Neutrophil (primary cell): ENCODE measurements around the gene TNIP1.

Source experiments
- H3K27ac ChIP-seq: fragments of 200-600 bp; sonication (generic); 2 replicates; pipeline ENCODE4 v1.5.1; 2016; ENCODE audit warnings: mild to moderate bottlenecking, moderate library complexity
- H3K27me3 ChIP-seq: fragments of 200-600 bp; sonication (generic); 2 replicates; pipeline ENCODE4 v1.6.0; 2016; ENCODE audit warnings: mild to moderate bottlenecking
- H3K36me3 ChIP-seq: fragments of 200-600 bp; sonication (generic); 2 replicates; pipeline ENCODE4 v1.5.1; 2017
- H3K4me1 ChIP-seq, 2 experiments: fragments of 200-600 bp in 1 of 2; sonication (generic) in 1 of 2; 1 replicate in 1 of 2; 2 replicates in 1 of 2; pipeline versions ENCODE4 v1.5.1 to v1.6.1; 2013 to 2016; ENCODE audit warnings: low read depth in 1 of 2, low read length in 1 of 2, mild to moderate bottlenecking in 1 of 2, moderate library complexity in 1 of 2; ENCODE audit not compliant: control insufficient read depth in 1 of 2, insufficient read depth in 1 of 2
- H3K4me3 ChIP-seq, 2 experiments: fragments of 200-600 bp in 1 of 2; sonication (generic) in 1 of 2; 1 replicate in 1 of 2; 2 replicates in 1 of 2; pipeline ENCODE4 v1.5.1; 2013 to 2016; ENCODE audit warnings: low read depth in 1 of 2, low read length in 1 of 2, mild to moderate bottlenecking in 1 of 2, moderate library complexity in 1 of 2
- H3K9me3 ChIP-seq: fragments of 200-600 bp; sonication (generic); 2 replicates; pipeline ENCODE4 v1.5.1; 2016
- CTCF ChIP-seq: fragments of 200-600 bp; sonication (generic); IDR thresholded peaks from 2 replicates; pipeline ENCODE4 v1.5.1; 2016; ENCODE audit warnings: antibody characterized with exemption

The TNIP1 gene

GRCh38 chr5:151058301-151058700 is 22.5 kb downstream of the TNIP1 start:
- H3K9me3 ChIP-seq = no peaks in the 10 kb centered on the region
- H3K4me3 ChIP-seq = peak overlapping the region; percentile 19 to 54
- H3K4me1 ChIP-seq = peaks cover 100% of the 10 kb centered on the region in 2 experiments
- H3K27ac ChIP-seq = peak overlapping the region; percentile 99
- H3K27me3 ChIP-seq = no peaks in the 10 kb centered on the region
- H3K36me3 ChIP-seq = peaks cover 87% of the 10 kb centered on the region
- TF ChIP-seq CTCF = no peak

- Histone ChIP-seq H3K27me3 (no peaks in the 10 kb centered on the region), H3K9me3 (no peaks in the 10 kb centered on the region), H3K4me1 (peaks cover 100% of the 10 kb centered on the region in 2 experiments), H3K36me3 (peaks cover 85% of the 10 kb centered on the region), H3K4me3 (peak overlapping the region; percentile 32 to 55), H3K27ac (peak overlapping the region; percentile 99)
- TF ChIP-seq CTCF = no peak
Measured at GRCh38 chr5:151056379-151057325, 24.2 kb downstream of the TNIP1 start.

GRCh38 chr5:151055336-151055735 is 25.5 kb downstream of the TNIP1 start:
- no peak for TF ChIP-seq CTCF
- H3K36me3 ChIP-seq = peaks cover 85% of the 10 kb centered on the region
- H3K4me1 ChIP-seq = peaks cover 90 to 93% of the 10 kb centered on the region in 2 experiments

GRCh38 chr5:151054709-151055108 is 26.1 kb downstream of the TNIP1 start:
- no peak overlapping the region for H3K4me3 ChIP-seq
- H3K9me3 ChIP-seq = no peaks in the 10 kb centered on the region
- no peaks in the 10 kb centered on the region for H3K27me3 ChIP-seq
- H3K27ac ChIP-seq = peak overlapping the region; percentile 99
- H3K36me3 ChIP-seq = peaks cover 88% of the 10 kb centered on the region
- H3K4me1 ChIP-seq = peaks cover 83 to 86% of the 10 kb centered on the region in 2 experiments
- TF ChIP-seq CTCF = no peak

More at GRCh38 chr5:151055336-151055735, 25.5 kb downstream of the TNIP1 start:
- Histone ChIP-seq H3K27ac (peak overlapping the region; percentile 99), H3K9me3 (no peaks in the 10 kb centered on the region), H3K4me3 (peak overlapping the region; percentile 32 to 35), H3K27me3 (no peaks in the 10 kb centered on the region)

GRCh38 chr5:151053796-151054462 is 26.9 kb downstream of the TNIP1 start:
- Histone ChIP-seq H3K9me3 (no peaks in the 10 kb centered on the region), H3K4me1 (peaks cover 75 to 79% of the 10 kb centered on the region in 2 experiments), H3K36me3 (peaks cover 95% of the 10 kb centered on the region), H3K4me3 (no peak overlapping the region), H3K27me3 (no peaks in the 10 kb centered on the region), H3K27ac (peak overlapping the region; percentile 99)
- TF ChIP-seq CTCF = no peak
